ENCODE data around the gene CAMTA1.

Gene CAMTA1

DNA sequence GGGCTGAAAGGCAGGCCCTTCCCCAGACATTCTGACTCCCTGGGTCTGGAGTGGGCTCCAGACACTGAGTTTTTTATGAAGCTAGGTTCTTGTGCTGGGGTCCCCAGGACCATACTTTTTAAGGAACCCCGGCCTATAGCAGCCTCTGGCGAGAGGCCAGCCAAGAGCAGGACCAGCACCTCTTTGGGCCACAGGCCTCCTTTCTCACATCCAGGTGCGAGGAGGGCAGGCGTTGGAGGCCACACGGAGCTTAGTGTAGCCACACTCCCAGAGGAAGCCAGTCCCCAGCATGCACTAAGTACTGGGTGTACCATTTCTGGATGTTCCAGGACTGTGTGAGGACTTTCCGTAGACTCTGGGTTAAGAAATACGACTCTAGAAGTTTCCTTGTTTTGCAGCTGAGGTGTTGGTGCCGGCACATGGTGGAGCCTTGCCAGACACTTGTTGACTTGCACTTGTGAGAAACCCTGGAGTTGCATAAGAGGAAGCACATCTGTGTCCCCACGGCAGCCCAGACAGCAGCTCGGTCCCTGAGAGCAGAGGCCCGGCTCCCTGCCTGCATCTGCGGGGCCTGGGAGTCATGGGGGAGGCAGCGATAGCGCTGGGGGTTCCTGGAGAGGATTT lies 863.6 kb downstream of the CAMTA1 start:
- H3K4me1 ChIP-seq (ENCODE audit: control insufficient read depth in 1 of 2, insufficient read depth in 2 of 2, low read length in 2 of 2) = peaks cover 0 to 12% of the 10 kb centered on the region in 2 donors
- H3K36me3 ChIP-seq (ENCODE audit: control insufficient read depth in 1 of 2, insufficient read depth in 2 of 2, low read length in 2 of 2) = no peaks in the 10 kb centered on the region
- no peak overlapping the region for H3K27ac ChIP-seq (ENCODE audit: low read length)
- H3K9me3 ChIP-seq (ENCODE audit: control insufficient read depth in 1 of 2, low read length in 2 of 2) = no peaks in the 10 kb centered on the region
- no peak overlapping the region for H3K4me3 ChIP-seq (ENCODE audit: low read depth in 1 of 2, low read length in 2 of 2)
- H3K27me3 ChIP-seq (ENCODE audit: low read depth, low read length) = no peaks in the 10 kb centered on the region

DNA sequence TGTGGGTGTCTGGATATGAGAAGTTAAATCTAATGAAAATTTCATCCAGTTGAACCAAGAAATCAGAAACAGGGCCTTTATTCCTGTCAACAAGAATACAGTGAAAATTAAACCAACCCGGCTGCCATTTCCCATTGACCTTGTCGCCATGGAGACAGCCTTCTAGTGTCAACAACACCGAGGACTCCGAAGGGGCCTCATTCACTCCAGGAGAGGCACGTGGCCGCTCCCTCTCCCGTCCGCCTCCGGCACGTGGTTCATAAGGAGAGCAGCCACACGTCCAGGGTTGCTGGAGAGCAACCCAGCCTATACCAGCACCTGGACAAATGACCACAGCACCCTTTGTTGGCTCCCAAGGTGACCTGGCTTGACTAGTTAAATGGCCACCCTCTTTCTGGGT lies 865.5 kb downstream of the CAMTA1 start:
- H3K27me3 ChIP-seq (ENCODE audit: low read depth, low read length) = no peaks in the 10 kb centered on the region
- no peaks in the 10 kb centered on the region for H3K9me3 ChIP-seq (ENCODE audit: control insufficient read depth in 1 of 2, low read length in 2 of 2)

DNA sequence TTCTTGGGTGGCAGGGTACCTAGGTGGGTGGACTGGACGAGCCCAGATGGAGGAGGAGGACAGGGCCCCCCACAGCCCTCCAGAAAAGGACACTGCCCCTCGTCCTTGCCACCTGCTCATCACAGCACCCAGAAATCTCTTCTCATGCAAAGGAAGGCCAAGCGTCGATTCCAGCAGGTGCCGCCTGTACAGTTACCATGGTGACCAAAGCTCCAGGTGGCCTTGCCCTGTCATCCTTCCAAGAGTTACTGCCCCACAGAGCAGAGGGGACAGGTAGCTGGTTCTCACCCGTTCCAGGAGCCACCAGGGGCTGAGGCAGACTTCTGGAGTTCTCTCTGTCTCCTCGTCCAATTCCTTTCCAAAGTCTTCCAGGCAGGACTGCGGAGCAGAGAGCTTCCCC lies 865.9 kb downstream of the CAMTA1 start:
- Histone ChIP-seq H3K27ac (ENCODE audit: low read length) (no peak overlapping the region), H3K4me3 (ENCODE audit: low read depth in 1 of 2, low read length in 2 of 2) (no peak overlapping the region), H3K4me1 (ENCODE audit: control insufficient read depth in 1 of 2, insufficient read depth in 2 of 2, low read length in 2 of 2) (peaks cover 0 to 12% of the 10 kb centered on the region in 2 donors), H3K36me3 (ENCODE audit: control insufficient read depth in 1 of 2, insufficient read depth in 2 of 2, low read length in 2 of 2) (no peaks in the 10 kb centered on the region), H3K9me3 (ENCODE audit: control insufficient read depth in 1 of 2, low read length in 2 of 2) (no peaks in the 10 kb centered on the region), H3K27me3 (ENCODE audit: low read depth, low read length) (no peaks in the 10 kb centered on the region)

More for the DNA sequence above, 865.5 kb downstream of the CAMTA1 start:
- Histone ChIP-seq H3K36me3 (ENCODE audit: control insufficient read depth in 1 of 2, insufficient read depth in 2 of 2, low read length in 2 of 2) (no peaks in the 10 kb centered on the region), H3K4me3 (ENCODE audit: low read depth in 1 of 2, low read length in 2 of 2) (no peak overlapping the region), H3K27ac (ENCODE audit: low read length) (no peak overlapping the region), H3K4me1 (ENCODE audit: control insufficient read depth in 1 of 2, insufficient read depth in 2 of 2, low read length in 2 of 2) (peaks cover 0 to 12% of the 10 kb centered on the region in 2 donors)

DNA sequence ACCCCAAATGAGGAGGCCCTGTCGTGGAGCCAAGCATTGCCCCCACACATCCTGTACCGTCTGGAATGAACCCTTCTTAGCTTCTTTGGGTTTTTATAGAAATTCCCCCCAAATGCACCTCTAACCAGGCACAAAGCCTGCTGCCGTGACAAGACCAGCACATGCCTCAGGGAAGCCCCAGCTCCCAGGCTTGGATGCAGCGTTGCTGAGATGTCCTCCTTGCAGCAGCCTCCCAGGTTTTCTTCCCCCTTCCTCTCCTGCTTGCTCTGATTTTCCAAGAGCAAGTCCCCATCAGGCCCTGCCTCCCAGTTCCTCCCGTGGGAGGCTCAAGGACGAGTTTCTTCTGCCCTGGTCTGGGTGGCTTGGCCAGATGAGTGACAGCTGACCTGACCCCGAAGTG lies 866.8 kb downstream of the CAMTA1 start:
- Histone ChIP-seq H3K4me3 (ENCODE audit: low read depth in 1 of 2, low read length in 2 of 2) (no peak overlapping the region), H3K36me3 (ENCODE audit: control insufficient read depth in 1 of 2, insufficient read depth in 2 of 2, low read length in 2 of 2) (no peaks in the 10 kb centered on the region), H3K9me3 (ENCODE audit: control insufficient read depth in 1 of 2, low read length in 2 of 2) (no peaks in the 10 kb centered on the region), H3K27me3 (ENCODE audit: low read depth, low read length) (no peaks in the 10 kb centered on the region), H3K27ac (ENCODE audit: low read length) (no peak overlapping the region), H3K4me1 (ENCODE audit: control insufficient read depth in 1 of 2, insufficient read depth in 2 of 2, low read length in 2 of 2) (peaks cover 0 to 11% of the 10 kb centered on the region in 2 donors)

DNA sequence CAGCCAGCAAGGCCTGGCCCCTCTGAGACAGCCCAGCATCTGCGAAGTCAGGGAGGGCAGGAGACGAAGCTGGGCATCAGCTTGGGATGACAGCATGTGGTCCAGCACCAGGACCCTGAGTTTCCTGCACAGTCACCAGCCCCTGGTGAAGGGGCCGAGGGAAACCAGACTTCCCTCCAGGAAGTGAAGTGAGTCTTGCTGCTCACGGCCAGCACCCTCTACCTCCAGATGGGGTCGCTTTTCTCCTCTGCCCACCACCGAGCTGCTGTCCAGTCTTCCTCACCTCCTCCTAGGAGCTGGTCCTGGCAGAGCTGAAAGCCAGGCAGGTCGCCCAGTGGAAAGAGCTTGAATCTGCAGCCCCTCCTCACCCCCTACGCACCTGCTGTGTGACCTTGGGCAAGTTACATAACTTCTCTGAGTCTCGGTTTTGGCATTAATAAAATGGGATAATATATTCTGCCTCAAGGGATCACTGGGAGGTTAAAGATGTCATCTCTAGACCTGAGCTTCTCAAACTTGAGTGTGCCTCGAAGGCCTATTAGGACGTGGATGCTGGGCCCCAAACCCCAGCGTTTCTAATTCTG lies 867.4 kb downstream of the CAMTA1 start:
- Histone ChIP-seq H3K27me3 (ENCODE audit: low read depth, low read length) (no peaks in the 10 kb centered on the region), H3K4me1 (ENCODE audit: control insufficient read depth in 1 of 2, insufficient read depth in 2 of 2, low read length in 2 of 2) (peaks cover 0 to 7% of the 10 kb centered on the region in 2 donors), H3K9me3 (ENCODE audit: control insufficient read depth in 1 of 2, low read length in 2 of 2) (no peaks in the 10 kb centered on the region), H3K27ac (ENCODE audit: low read length) (no peak overlapping the region), H3K36me3 (ENCODE audit: control insufficient read depth in 1 of 2, insufficient read depth in 2 of 2, low read length in 2 of 2) (no peaks in the 10 kb centered on the region), H3K4me3 (ENCODE audit: low read depth in 1 of 2, low read length in 2 of 2) (no peak overlapping the region)

DNA sequence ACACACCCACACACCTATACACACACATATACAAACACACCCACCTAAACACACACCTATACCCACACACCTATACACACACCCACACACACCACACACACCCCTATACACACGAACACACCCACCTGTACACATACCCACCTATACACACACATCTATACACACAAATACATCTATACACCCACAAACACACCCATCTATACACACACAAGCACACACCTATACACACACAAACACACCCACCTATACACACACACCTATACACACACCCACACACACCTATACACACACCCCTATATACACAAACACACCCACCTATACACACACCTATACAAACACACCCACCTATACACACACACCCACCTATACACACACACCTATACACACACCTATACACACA lies 869.5 kb downstream of the CAMTA1 start:
- Histone ChIP-seq H3K9me3 (ENCODE audit: control insufficient read depth in 1 of 2, low read length in 2 of 2) (no peaks in the 10 kb centered on the region), H3K36me3 (ENCODE audit: control insufficient read depth in 1 of 2, insufficient read depth in 2 of 2, low read length in 2 of 2) (no peaks in the 10 kb centered on the region), H3K4me3 (ENCODE audit: low read depth in 1 of 2, low read length in 2 of 2) (no peak overlapping the region), H3K27ac (ENCODE audit: low read length) (no peak overlapping the region), H3K27me3 (ENCODE audit: low read depth, low read length) (no peaks in the 10 kb centered on the region), H3K4me1 (ENCODE audit: control insufficient read depth in 1 of 2, insufficient read depth in 2 of 2, low read length in 2 of 2) (no peaks in the 10 kb centered on the region)

DNA sequence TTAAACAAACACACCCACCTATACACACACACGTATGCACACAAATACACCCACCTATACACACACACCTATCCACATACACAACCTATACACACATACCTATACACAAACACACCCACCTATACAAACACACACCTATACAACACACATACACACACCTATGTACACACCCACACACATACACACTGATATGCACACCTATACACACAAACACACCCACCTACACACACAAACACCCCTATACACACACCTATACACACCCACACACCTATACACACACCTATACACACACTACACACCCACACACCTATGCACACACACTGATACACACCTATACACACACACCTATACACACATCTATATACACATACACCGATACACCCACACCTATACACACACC lies 870.1 kb downstream of the CAMTA1 start:
- Histone ChIP-seq H3K4me1 (ENCODE audit: control insufficient read depth in 1 of 2, insufficient read depth in 2 of 2, low read length in 2 of 2) (no peaks in the 10 kb centered on the region), H3K27ac (ENCODE audit: low read length) (no peak overlapping the region), H3K36me3 (ENCODE audit: control insufficient read depth in 1 of 2, insufficient read depth in 2 of 2, low read length in 2 of 2) (no peaks in the 10 kb centered on the region), H3K4me3 (ENCODE audit: low read depth in 1 of 2, low read length in 2 of 2) (no peak overlapping the region), H3K27me3 (ENCODE audit: low read depth, low read length) (no peaks in the 10 kb centered on the region), H3K9me3 (ENCODE audit: control insufficient read depth in 1 of 2, low read length in 2 of 2) (no peaks in the 10 kb centered on the region)

DNA sequence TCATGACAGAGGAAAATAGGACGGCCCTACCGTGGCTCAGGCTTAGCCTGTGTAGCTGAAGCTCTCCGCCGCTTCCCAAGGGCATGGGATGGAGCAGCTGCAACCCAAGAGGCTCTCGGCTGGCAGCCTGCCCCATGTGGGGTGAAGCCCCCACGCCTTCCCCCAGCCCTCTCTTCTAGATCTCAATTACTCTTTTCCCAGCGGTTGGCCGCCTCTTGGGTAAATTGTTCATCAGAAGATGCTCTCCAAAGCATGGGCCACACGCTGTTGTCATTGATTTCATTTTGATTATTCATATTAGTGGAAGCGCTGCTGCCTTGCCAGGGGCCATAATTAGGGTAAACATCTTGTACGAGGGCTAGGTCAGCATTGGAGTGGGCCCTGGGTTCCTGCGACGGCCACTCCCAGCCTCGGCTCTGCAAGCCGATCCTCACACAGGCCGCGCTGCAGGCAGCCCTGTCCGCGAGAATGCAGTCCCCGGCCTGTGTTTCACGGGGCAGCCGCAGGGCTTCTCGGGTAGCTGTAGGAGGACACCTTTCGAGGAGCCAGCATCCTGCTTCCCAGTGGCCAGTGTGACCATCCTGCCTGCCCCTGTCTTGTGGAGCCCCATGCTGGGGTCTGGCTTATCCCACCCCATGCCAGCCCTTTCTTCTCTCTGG lies 871.4 kb downstream of the CAMTA1 start:
- no peaks in the 10 kb centered on the region for H3K36me3 ChIP-seq (ENCODE audit: control insufficient read depth in 1 of 2, insufficient read depth in 2 of 2, low read length in 2 of 2)
- no peak overlapping the region for H3K4me3 ChIP-seq (ENCODE audit: low read depth in 1 of 2, low read length in 2 of 2)
- no peaks in the 10 kb centered on the region for H3K27me3 ChIP-seq (ENCODE audit: low read depth, low read length)
- no peaks in the 10 kb centered on the region for H3K4me1 ChIP-seq (ENCODE audit: control insufficient read depth in 1 of 2, insufficient read depth in 2 of 2, low read length in 2 of 2)
- no peaks in the 10 kb centered on the region for H3K9me3 ChIP-seq (ENCODE audit: control insufficient read depth in 1 of 2, low read length in 2 of 2)
- no peak overlapping the region for H3K27ac ChIP-seq (ENCODE audit: low read length)

DNA sequence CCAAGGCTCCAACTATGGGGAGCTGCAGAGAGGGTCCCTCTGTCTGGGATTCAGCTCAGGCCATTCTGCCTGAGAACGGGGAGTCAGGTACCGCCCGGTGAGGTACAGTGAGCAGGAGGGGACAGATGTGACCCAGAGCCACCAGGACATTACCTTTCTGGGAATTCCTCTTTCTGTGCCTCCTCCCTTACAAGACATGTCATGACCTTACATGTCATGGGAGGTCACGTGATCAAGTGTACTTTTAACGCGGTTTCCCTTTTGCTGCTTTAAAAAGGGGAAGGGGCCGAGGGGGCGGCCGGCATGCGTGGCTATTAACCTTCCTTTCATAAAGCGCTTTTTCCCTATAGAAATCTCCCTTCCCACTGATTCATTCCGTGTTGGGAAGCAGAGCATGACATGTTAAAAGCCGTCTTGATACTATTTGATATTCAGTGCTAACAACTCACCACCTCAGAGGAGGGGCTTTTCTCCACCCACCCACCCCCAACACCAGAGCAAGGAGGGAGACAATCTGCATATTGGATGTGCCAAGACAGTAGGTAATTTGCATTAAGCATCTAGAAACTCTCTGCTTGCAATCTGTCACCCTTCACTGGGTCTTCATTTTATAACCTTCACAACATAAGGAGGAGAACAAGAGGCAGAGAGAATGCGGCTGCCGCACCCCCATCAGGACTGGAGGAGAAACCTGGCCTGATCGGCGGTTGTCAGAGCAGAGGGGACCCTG lies 872.2 kb downstream of the CAMTA1 start:
- Histone ChIP-seq H3K36me3 (ENCODE audit: control insufficient read depth in 1 of 2, insufficient read depth in 2 of 2, low read length in 2 of 2) (no peaks in the 10 kb centered on the region), H3K4me1 (ENCODE audit: control insufficient read depth in 1 of 2, insufficient read depth in 2 of 2, low read length in 2 of 2) (no peaks in the 10 kb centered on the region), H3K9me3 (ENCODE audit: control insufficient read depth in 1 of 2, low read length in 2 of 2) (no peaks in the 10 kb centered on the region), H3K27ac (ENCODE audit: low read length) (no peak overlapping the region), H3K27me3 (ENCODE audit: low read depth, low read length) (no peaks in the 10 kb centered on the region), H3K4me3 (ENCODE audit: low read depth in 1 of 2, low read length in 2 of 2) (no peak overlapping the region)

DNA sequence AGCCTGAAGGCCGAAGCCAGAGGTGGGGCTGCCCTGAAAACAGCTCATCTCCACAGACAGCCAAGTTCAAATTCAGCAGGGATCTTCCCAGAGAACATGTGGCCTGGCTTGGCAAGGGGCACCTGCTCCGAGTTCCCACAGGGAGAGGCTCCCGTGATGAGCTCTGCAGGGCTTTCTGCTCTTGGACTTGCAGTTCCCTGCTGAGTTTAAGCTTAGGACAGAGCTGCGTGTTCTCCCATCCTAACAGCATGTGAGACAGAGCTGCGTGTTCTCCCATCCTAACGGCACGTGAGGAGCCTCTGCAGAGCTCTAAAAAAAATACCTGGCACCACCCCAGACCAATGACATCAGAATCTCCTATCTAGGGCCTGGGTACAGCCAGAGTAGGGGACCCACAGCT lies 872.8 kb downstream of the CAMTA1 start:
- Histone ChIP-seq H3K9me3 (ENCODE audit: control insufficient read depth in 1 of 2, low read length in 2 of 2) (no peaks in the 10 kb centered on the region), H3K4me3 (ENCODE audit: low read depth in 1 of 2, low read length in 2 of 2) (no peak overlapping the region), H3K27ac (ENCODE audit: low read length) (no peak overlapping the region), H3K36me3 (ENCODE audit: control insufficient read depth in 1 of 2, insufficient read depth in 2 of 2, low read length in 2 of 2) (no peaks in the 10 kb centered on the region), H3K27me3 (ENCODE audit: low read depth, low read length) (no peaks in the 10 kb centered on the region), H3K4me1 (ENCODE audit: control insufficient read depth in 1 of 2, insufficient read depth in 2 of 2, low read length in 2 of 2) (no peaks in the 10 kb centered on the region)

DNA sequence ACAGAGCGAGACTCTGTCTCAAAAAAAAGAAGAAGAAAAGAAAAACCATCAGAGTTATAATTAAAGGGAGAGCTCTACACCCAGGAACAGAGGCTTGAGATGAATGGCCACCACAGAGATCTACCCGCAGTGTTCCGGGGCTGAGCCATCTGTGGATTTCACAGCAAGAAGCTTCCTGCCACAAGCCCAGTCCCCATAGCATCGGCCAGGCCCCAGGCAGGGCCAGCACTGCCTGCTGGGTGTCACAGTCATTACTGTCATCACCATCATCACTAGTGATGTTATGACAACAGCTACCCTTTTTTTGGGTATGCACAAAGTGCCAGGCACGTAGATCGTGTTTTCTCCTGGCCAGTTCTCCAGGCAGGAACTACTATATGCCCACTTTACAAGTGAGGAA lies 874.3 kb downstream of the CAMTA1 start:
- H3K27ac ChIP-seq (ENCODE audit: low read length) = no peak overlapping the region
- no peaks in the 10 kb centered on the region for H3K9me3 ChIP-seq (ENCODE audit: control insufficient read depth in 1 of 2, low read length in 2 of 2)
- no peak overlapping the region for H3K4me3 ChIP-seq (ENCODE audit: low read depth in 1 of 2, low read length in 2 of 2)
- H3K27me3 ChIP-seq (ENCODE audit: low read depth, low read length) = no peaks in the 10 kb centered on the region
- no peaks in the 10 kb centered on the region for H3K4me1 ChIP-seq (ENCODE audit: control insufficient read depth in 1 of 2, insufficient read depth in 2 of 2, low read length in 2 of 2)
- no peaks in the 10 kb centered on the region for H3K36me3 ChIP-seq (ENCODE audit: control insufficient read depth in 1 of 2, insufficient read depth in 2 of 2, low read length in 2 of 2)

Data from muscle layer of duodenum (tissue), 2 donors.